Caco-2 (cell line): Measurements from ENCODE around the gene MRC2. TPM values are rescaled to one million over a fixed set of nuclear protein-coding genes. Genes with fewer than 3 reads are reported as not detected.

ENCODE experiments used
- BruUV-seq: library from RNA; stranded (reverse); fragments of 400-500 nt; replicated peaks from 2 replicates; lab custom pipeline; 2021; lab: Mats Ljungman, UMichigan
- CTCF ChIA-PET: fragments of 300-600 bp; sonication (Branson Sonifier 250); formaldehyde crosslinking; loops from one replicate; lab custom pipeline; 2022; ENCODE audit warnings: antibody characterized with exemption; lab: Charles Lee
- POLR2A ChIA-PET: fragments of 300-600 bp; sonication (Branson Sonifier 250); formaldehyde crosslinking; loops from one replicate; lab custom pipeline; 2022; ENCODE audit warnings: antibody characterized with exemption; lab: Charles Lee
- DNase-seq, 2 experiments: peaks; one replicate each; pipeline versions ENCODE4 v3.0.0 to v3.0.0-alpha.2; 2020 to 2022
- H3K27me3 ChIP-seq: replicated peaks from 2 replicates; pipeline ENCODE4 v1.6.0; 2011; ENCODE audit warnings: low read length; ENCODE audit not compliant: control insufficient read depth, insufficient read depth
- H3K36me3 ChIP-seq: 2 replicates; pipeline ENCODE4 v1.5.1; 2011; ENCODE audit warnings: low read length; ENCODE audit not compliant: control insufficient read depth, insufficient read depth
- H3K4me1 ChIP-seq: fragments of 250-450 bp; sonication (Bioruptor Pico); 2 replicates; pipeline ENCODE4 v1.5.1; 2020; ENCODE audit warnings: mild to moderate bottlenecking
- H3K4me3 ChIP-seq: 2 replicates; pipeline ENCODE4 v1.5.1; 2011; ENCODE audit warnings: low read depth, mild to moderate bottlenecking, control low read depth, low read length
- H3K9me3 ChIP-seq: fragments of 250-450 bp; sonication (Bioruptor Pico); 2 replicates; pipeline ENCODE4 v1.5.1; 2020; ENCODE audit warnings: mild to moderate bottlenecking, moderate library complexity
- H3K27ac Mint-ChIP-seq: one replicate; pipeline ENCODE4 v1.8.0; 2022; ENCODE audit warnings: mixed read lengths; ENCODE audit not compliant: unreplicated experiment
- H3K27me3 Mint-ChIP-seq: one replicate; pipeline ENCODE4 v1.8.0; 2022; ENCODE audit warnings: mixed read lengths; ENCODE audit not compliant: insufficient read depth, unreplicated experiment
- H3K36me3 Mint-ChIP-seq: one replicate; pipeline ENCODE4 v1.8.0; 2022; ENCODE audit warnings: mild to moderate bottlenecking, mixed read lengths; ENCODE audit not compliant: insufficient read depth, unreplicated experiment
- H3K4me1 Mint-ChIP-seq: one replicate; pipeline ENCODE4 v1.8.0; 2022; ENCODE audit warnings: low read depth, mixed read lengths; ENCODE audit not compliant: unreplicated experiment
- H3K4me3 Mint-ChIP-seq: one replicate; pipeline ENCODE4 v1.8.0; 2022; ENCODE audit warnings: mild to moderate bottlenecking, moderate library complexity, mixed read lengths; ENCODE audit not compliant: unreplicated experiment
- H3K9me3 Mint-ChIP-seq: one replicate; pipeline ENCODE4 v1.8.0; 2022; ENCODE audit warnings: mixed read lengths; ENCODE audit not compliant: unreplicated experiment
- intact Hi-C: fragments of 100-400 bp; cut with micrococcal nuclease; formaldehyde crosslinking; loops from one replicate; pipeline ENCODE4 v1.10.0; 2022; ENCODE audit not compliant: unreplicated experiment
- total RNA-seq: library from RNA; stranded (reverse); gene quantifications from 2 replicates; pipeline ENCODE4 v1.2.3, GENCODE V29; 2022
- TF ChIP-seq, protein P1 (sequence below), 2 experiments: fragments of 200-600 bp in 1 of 2; IDR thresholded peaks; 1 replicate in 1 of 2; 2 replicates in 1 of 2; pipeline versions ENCODE4 v1.5.1 to v1.8.0; 2011 to 2022; ENCODE audit warnings: antibody characterized with exemption in 1 of 2, control low read depth in 1 of 2, inconsistent platforms in 1 of 2, low read depth in 1 of 2, low read length in 1 of 2, mild to moderate bottlenecking in 1 of 2, moderate library complexity in 1 of 2; ENCODE audit not compliant: insufficient read depth in 1 of 2, severe bottlenecking in 1 of 2, unreplicated experiment in 1 of 2

MRC2 gene
- total RNA-seq, 1 experiment from 2014 or later = 7.0 TPM

DNA sequence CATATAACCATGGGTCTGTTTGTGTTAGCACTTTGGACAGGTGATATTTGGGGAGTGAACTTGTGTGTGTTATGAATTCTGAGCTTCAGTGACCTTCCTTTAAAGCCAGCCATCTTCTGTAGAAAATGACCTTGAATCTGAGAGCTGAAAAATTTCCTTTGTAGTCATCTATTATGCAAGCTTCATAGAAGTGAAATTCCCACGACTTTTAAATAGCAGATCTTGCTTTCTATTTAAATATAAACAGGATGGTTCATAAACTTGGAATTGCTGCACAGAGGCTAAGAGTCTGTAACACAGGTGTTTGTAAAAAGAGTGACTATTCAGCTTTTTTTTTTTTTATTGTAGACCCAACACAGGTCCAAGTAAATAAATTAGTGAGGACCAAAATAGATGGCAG, 95.2 kb downstream of the MRC2 start:
- H3K27me3 ChIP-seq = no peaks in the 10 kb centered on the region
- CTCF ChIA-PET = interaction anchor here (0.7 kb wide), 1 partner anchor 51 kb away, joined by 3 read pairs; no protein-coding TSS in a partner anchor
- DNase-seq = no peak
- intact Hi-C loops = no loop called here
- H3K36me3 ChIP-seq = no peaks in the 10 kb centered on the region
- H3K9me3 ChIP-seq = 0 out of 2 replicates have a peak, but pooled peaks cover 2% of the 10 kb centered on the region
- Mint-ChIP-seq H3K36me3 (peaks cover 5% of the 10 kb centered on the region), H3K4me1 (peaks cover 18% of the 10 kb centered on the region), H3K27me3 (peaks cover 16% of the 10 kb centered on the region), H3K27ac (no peak overlapping the region), H3K9me3 (no peaks in the 10 kb centered on the region), H3K4me3 (no peak overlapping the region)
- peaks cover 16% of the 10 kb centered on the region for H3K4me1 ChIP-seq
- POLR2A ChIA-PET = no interaction called here
- BruUV-seq = no TSS peak
- TF ChIP-seq, protein P1, sequence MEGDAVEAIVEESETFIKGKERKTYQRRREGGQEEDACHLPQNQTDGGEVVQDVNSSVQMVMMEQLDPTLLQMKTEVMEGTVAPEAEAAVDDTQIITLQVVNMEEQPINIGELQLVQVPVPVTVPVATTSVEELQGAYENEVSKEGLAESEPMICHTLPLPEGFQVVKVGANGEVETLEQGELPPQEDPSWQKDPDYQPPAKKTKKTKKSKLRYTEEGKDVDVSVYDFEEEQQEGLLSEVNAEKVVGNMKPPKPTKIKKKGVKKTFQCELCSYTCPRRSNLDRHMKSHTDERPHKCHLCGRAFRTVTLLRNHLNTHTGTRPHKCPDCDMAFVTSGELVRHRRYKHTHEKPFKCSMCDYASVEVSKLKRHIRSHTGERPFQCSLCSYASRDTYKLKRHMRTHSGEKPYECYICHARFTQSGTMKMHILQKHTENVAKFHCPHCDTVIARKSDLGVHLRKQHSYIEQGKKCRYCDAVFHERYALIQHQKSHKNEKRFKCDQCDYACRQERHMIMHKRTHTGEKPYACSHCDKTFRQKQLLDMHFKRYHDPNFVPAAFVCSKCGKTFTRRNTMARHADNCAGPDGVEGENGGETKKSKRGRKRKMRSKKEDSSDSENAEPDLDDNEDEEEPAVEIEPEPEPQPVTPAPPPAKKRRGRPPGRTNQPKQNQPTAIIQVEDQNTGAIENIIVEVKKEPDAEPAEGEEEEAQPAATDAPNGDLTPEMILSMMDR (IDR thresholded peaks at IDR 0.05; ENCODE audit: insufficient read depth in 1 of 2, low read depth in 1 of 2, low read length in 1 of 2, severe bottlenecking in 1 of 2, unreplicated experiment in 1 of 2) = no peak
- no peak overlapping the region for H3K4me3 ChIP-seq

DNA sequence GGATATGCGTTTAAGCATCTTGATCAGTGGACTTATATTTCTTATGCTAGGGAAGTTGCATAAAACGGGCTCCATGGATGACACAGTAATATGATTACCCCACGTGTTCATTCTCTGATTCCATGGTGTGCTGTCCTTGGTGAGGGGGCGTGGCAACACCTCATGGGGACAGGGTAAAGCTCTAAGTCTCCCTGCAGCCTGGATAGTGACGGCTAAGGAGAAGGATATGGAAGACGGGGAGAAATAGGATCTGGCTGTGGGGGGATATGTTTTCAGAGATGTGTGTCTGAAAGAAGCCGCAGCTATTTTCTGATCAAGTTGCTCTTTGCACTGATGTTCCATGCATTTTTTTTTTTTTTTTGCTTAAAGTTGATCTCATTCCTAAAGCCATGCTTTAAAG, 96.4 kb downstream of the MRC2 start:
- no peak overlapping the region for H3K27ac Mint-ChIP-seq
- H3K9me3 Mint-ChIP-seq = no peaks in the 10 kb centered on the region
- no peak for DNase-seq
- no peak overlapping the region for H3K4me3 Mint-ChIP-seq
- Histone ChIP-seq H3K36me3 (no peaks in the 10 kb centered on the region), H3K4me1 (peaks cover 16% of the 10 kb centered on the region), H3K4me3 (no peak overlapping the region), H3K27me3 (no peaks in the 10 kb centered on the region), H3K9me3 (0 out of 2 replicates have a peak, but pooled peaks cover 2% of the 10 kb centered on the region)
- H3K4me1 Mint-ChIP-seq = peaks cover 18% of the 10 kb centered on the region
- peaks cover 5% of the 10 kb centered on the region for H3K36me3 Mint-ChIP-seq
- TF ChIP-seq, protein P1 (IDR thresholded peaks at IDR 0.05; ENCODE audit: insufficient read depth in 1 of 2, low read depth in 1 of 2, low read length in 1 of 2, severe bottlenecking in 1 of 2, unreplicated experiment in 1 of 2) = no peak
- ChIA-PET POLR2A (no interaction called here), CTCF (no interaction called here)
- peaks cover 12% of the 10 kb centered on the region for H3K27me3 Mint-ChIP-seq
- intact Hi-C loops = no loop called here
- BruUV-seq = no TSS peak

DNA sequence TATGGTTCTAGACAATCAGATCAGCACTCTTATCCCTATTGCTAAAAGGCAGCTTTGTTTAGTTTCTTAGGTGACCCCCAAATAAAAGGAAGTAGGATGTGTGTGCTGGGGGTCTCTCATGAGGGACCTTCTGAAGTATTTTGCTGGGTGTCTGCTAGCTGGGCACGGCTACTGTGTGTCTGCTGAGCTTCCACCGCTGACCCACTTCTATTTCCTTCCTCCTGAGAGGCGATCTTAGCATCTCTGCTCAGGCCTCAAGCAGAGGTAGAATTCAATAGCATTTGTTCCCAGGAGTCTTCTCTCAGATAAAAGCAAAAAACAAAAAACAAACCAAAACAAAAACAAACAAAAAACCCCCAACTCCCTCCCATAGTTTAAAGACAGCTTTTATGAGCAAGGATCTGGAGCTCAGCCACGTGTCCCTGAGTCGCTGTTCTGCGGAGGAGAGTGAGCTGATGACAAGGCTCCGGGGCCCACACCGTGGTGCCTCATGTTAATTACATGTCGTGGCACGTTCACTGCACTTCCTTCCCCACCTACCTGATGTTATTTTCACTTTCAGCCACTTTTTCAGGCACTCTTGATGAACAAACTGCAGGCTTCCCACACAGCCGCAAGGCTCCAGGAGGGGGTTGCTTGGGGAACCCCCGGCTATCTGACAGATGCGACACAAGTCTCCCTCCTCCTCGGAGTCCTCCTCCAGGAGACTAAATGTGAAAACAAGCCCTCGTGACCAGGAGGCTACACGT, 97.1 kb downstream of the MRC2 start:
- no peaks in the 10 kb centered on the region for H3K36me3 ChIP-seq
- DNase-seq = no peak
- no TSS peak for BruUV-seq
- no peaks in the 10 kb centered on the region for H3K9me3 ChIP-seq
- intact Hi-C loops = no loop called here
- Mint-ChIP-seq H3K27ac (no peak overlapping the region), H3K4me1 (peaks cover 16% of the 10 kb centered on the region), H3K36me3 (peaks cover 5% of the 10 kb centered on the region), H3K9me3 (no peaks in the 10 kb centered on the region), H3K27me3 (peaks cover 9% of the 10 kb centered on the region), H3K4me3 (no peak overlapping the region)
- peaks cover 16% of the 10 kb centered on the region for H3K4me1 ChIP-seq
- ChIA-PET POLR2A (no interaction called here), CTCF (no interaction called here)
- no peaks in the 10 kb centered on the region for H3K27me3 ChIP-seq
- H3K4me3 ChIP-seq = no peak overlapping the region
- TF ChIP-seq, protein P1 (IDR thresholded peaks at IDR 0.05; ENCODE audit: insufficient read depth in 1 of 2, low read depth in 1 of 2, low read length in 1 of 2, severe bottlenecking in 1 of 2, unreplicated experiment in 1 of 2) = no peak
